ENCODE data around the gene TRIM47. TPM values are rescaled to one million over a fixed set of nuclear protein-coding genes. Genes with fewer than 3 reads are reported as not detected.

The TRIM47 gene
- total and polyA plus RNA-seq, 2 experiments from 2014 or later, result 7.2 to 9.9 TPM

GRCh38 chr17:75861927-75862317 is 16.5 kb downstream of the TRIM47 start:
- Histone ChIP-seq H3K4me2 (no peak overlapping the region), H3K27me3 (ENCODE audit: insufficient read depth) (no peaks in the 10 kb centered on the region), H3F3A (replicated peaks; ENCODE audit: low read depth) (0 out of 2 replicates have a peak, but pooled peaks cover 12% of the 10 kb centered on the region), H3K36me3 (ENCODE audit: insufficient read depth) (no peaks in the 10 kb centered on the region), H3K4me1 (ENCODE audit: insufficient read depth) (no peaks in the 10 kb centered on the region; the same call in 1 of the 2 replicates), H3K9me2 (ENCODE audit: insufficient read depth) (no peaks in the 10 kb centered on the region), H3K4me3 (no peak overlapping the region), H3K79me2 (replicated peaks; ENCODE audit: insufficient read depth) (no peaks in the 10 kb centered on the region), H2AFZ (no peak overlapping the region), H4K20me1 (replicated peaks; ENCODE audit: insufficient read depth) (no peaks in the 10 kb centered on the region), H3K27ac (ENCODE audit: low read depth) (no peak overlapping the region)
- no peak overlapping the region; the same call in 2 of the 3 replicates for H3K4me3 Mint-ChIP-seq
- DNase-seq (ENCODE audit: low spot score), result no peak
- H3K4me1 Mint-ChIP-seq, result peaks cover 9% of the 10 kb centered on the region
- no peak for ATAC-seq
- TF ChIP-seq REST (IDR thresholded peaks at IDR 0.05; ENCODE audit: unreplicated experiment) (no peak), EZH2 (IDR thresholded peaks at IDR 0.05; ENCODE audit: low read depth, unreplicated experiment) (no peak), CREB1 (CRISPR knock-in tag; IDR thresholded peaks at IDR 0.05; ENCODE audit: low read depth) (no peak), NANOG (IDR thresholded peaks at IDR 0.05; ENCODE audit: borderline replicate concordance) (no peak), JUNB (IDR thresholded peaks at IDR 0.05; ENCODE audit: unreplicated experiment) (no peak), CTCF (conservative IDR thresholded peaks at IDR 0.05; ENCODE audit: low read depth in 2 of 2) (no peak), ZNF331 (CRISPR knock-in tag; IDR thresholded peaks at IDR 0.05; ENCODE audit: low read depth) (no peak), POLR2AphosphoS5 (IDR thresholded peaks at IDR 0.05; ENCODE audit: low read depth) (no peak), EZH2phosphoT487 (IDR thresholded peaks at IDR 0.05; ENCODE audit: unreplicated experiment) (no peak), ZNF462 (CRISPR knock-in tag; IDR thresholded peaks at IDR 0.05) (no peak), ETS1 (IDR thresholded peaks at IDR 0.05) (no peak), ZNF114 (CRISPR knock-in tag; IDR thresholded peaks at IDR 0.05) (no peak), STAT1 (IDR thresholded peaks at IDR 0.05; ENCODE audit: unreplicated experiment) (no peak)
- H3K27ac Mint-ChIP-seq, result no peak overlapping the region
- H3K9me3 Mint-ChIP-seq, result no peaks in the 10 kb centered on the region
- H3K36me3 Mint-ChIP-seq (ENCODE audit: low read depth), result no peaks in the 10 kb centered on the region; the same call in 2 of the 3 replicates
- H3K27me3 Mint-ChIP-seq (ENCODE audit: insufficient read depth, low read depth, poor library complexity), result peaks cover 16% of the 10 kb centered on the region

Data from GM23338 (cell line).